Measurements from ENCODE around the gene APPL1.

Gene APPL1

GRCh38 chr3:57227204-57227929, at the start of gene APPL1:
APPL1 (plus strand) TSS chr3:57227729; CDS start chr3:57227884, 155 bp downstream.
- Histone ChIP-seq H3K9me3 (ENCODE audit: control insufficient read depth in 2 of 2, low read length in 2 of 2) (no peaks in the 10 kb centered on the region), H3K4me3 (ENCODE audit: low read length in 2 of 2) (peak within 1 kb of the TSS; percentile 89 to 98), H3K36me3 (ENCODE audit: control insufficient read depth in 2 of 2, insufficient read depth in 2 of 2, low read length in 2 of 2) (no peaks in the 10 kb centered on the region), H3K27ac (ENCODE audit: low read length) (peak within 1 kb of the TSS; percentile 79), H3K4me1 (ENCODE audit: control insufficient read depth, insufficient read depth, low read length) (peaks cover 9% of the 10 kb centered on the region), H3K9ac (ENCODE audit: low read length in 2 of 2) (peak within 1 kb of the TSS; percentile 81 to 91), H3K27me3 (ENCODE audit: control insufficient read depth in 1 of 2, insufficient read depth in 2 of 2, low read length in 2 of 2) (no peaks in the 10 kb centered on the region)

GRCh38 chr3:57179580-57180410, 47.7 kb upstream of the APPL1 start:
- Histone ChIP-seq H3K27ac (ENCODE audit: low read length) (no peak overlapping the region), H3K4me3 (ENCODE audit: low read length in 2 of 2) (no peak overlapping the region), H3K9ac (ENCODE audit: low read length in 2 of 2) (no peak overlapping the region), H3K36me3 (ENCODE audit: control insufficient read depth in 2 of 2, insufficient read depth in 2 of 2, low read length in 2 of 2) (no peaks in the 10 kb centered on the region), H3K27me3 (ENCODE audit: control insufficient read depth in 1 of 2, insufficient read depth in 2 of 2, low read length in 2 of 2) (no peaks in the 10 kb centered on the region), H3K9me3 (ENCODE audit: control insufficient read depth in 2 of 2, low read length in 2 of 2) (no peaks in the 10 kb centered on the region), H3K4me1 (ENCODE audit: control insufficient read depth, insufficient read depth, low read length) (no peaks in the 10 kb centered on the region)

GRCh38 chr3:57184526-57184925, 43.0 kb upstream of the APPL1 start:
- no peak overlapping the region for H3K9ac ChIP-seq (ENCODE audit: low read length in 2 of 2)
- H3K4me3 ChIP-seq (ENCODE audit: low read length in 2 of 2), result no peak overlapping the region
- H3K4me1 ChIP-seq (ENCODE audit: control insufficient read depth, insufficient read depth, low read length), result no peaks in the 10 kb centered on the region
- H3K27me3 ChIP-seq (ENCODE audit: control insufficient read depth in 1 of 2, insufficient read depth in 2 of 2, low read length in 2 of 2), result no peaks in the 10 kb centered on the region
- no peaks in the 10 kb centered on the region for H3K9me3 ChIP-seq (ENCODE audit: control insufficient read depth in 2 of 2, low read length in 2 of 2)
- no peaks in the 10 kb centered on the region for H3K36me3 ChIP-seq (ENCODE audit: control insufficient read depth in 2 of 2, insufficient read depth in 2 of 2, low read length in 2 of 2)
- H3K27ac ChIP-seq (ENCODE audit: low read length), result no peak overlapping the region

- H3K9me3 ChIP-seq (ENCODE audit: control insufficient read depth in 2 of 2, low read length in 2 of 2), result no peaks in the 10 kb centered on the region
- no peak overlapping the region for H3K4me3 ChIP-seq (ENCODE audit: low read length in 2 of 2)
- H3K9ac ChIP-seq (ENCODE audit: low read length in 2 of 2), result no peak overlapping the region
- H3K27me3 ChIP-seq (ENCODE audit: control insufficient read depth in 1 of 2, insufficient read depth in 2 of 2, low read length in 2 of 2), result no peaks in the 10 kb centered on the region
- H3K27ac ChIP-seq (ENCODE audit: low read length), result no peak overlapping the region
- H3K36me3 ChIP-seq (ENCODE audit: control insufficient read depth in 2 of 2, insufficient read depth in 2 of 2, low read length in 2 of 2), result no peaks in the 10 kb centered on the region
- H3K4me1 ChIP-seq (ENCODE audit: control insufficient read depth, insufficient read depth, low read length), result no peaks in the 10 kb centered on the region
Measured at GRCh38 chr3:57192028-57192427, 35.5 kb upstream of the APPL1 start.

- Histone ChIP-seq H3K27ac (ENCODE audit: low read length) (no peak overlapping the region), H3K4me1 (ENCODE audit: control insufficient read depth, insufficient read depth, low read length) (no peaks in the 10 kb centered on the region), H3K4me3 (ENCODE audit: low read length in 2 of 2) (no peak overlapping the region), H3K9ac (ENCODE audit: low read length in 2 of 2) (no peak overlapping the region), H3K36me3 (ENCODE audit: control insufficient read depth in 2 of 2, insufficient read depth in 2 of 2, low read length in 2 of 2) (no peaks in the 10 kb centered on the region), H3K27me3 (ENCODE audit: control insufficient read depth in 1 of 2, insufficient read depth in 2 of 2, low read length in 2 of 2) (no peaks in the 10 kb centered on the region), H3K9me3 (ENCODE audit: control insufficient read depth in 2 of 2, low read length in 2 of 2) (no peaks in the 10 kb centered on the region)
Measured at GRCh38 chr3:57194641-57195040, 32.9 kb upstream of the APPL1 start.

- Histone ChIP-seq H3K4me3 (ENCODE audit: low read length in 2 of 2) (no peak within 1 kb of the TSS), H3K9ac (ENCODE audit: low read length in 2 of 2) (no peak within 1 kb of the TSS), H3K36me3 (ENCODE audit: control insufficient read depth in 2 of 2, insufficient read depth in 2 of 2, low read length in 2 of 2) (no peaks in the 10 kb centered on the region), H3K27ac (ENCODE audit: low read length) (no peak within 1 kb of the TSS), H3K27me3 (ENCODE audit: control insufficient read depth in 1 of 2, insufficient read depth in 2 of 2, low read length in 2 of 2) (no peaks in the 10 kb centered on the region), H3K4me1 (ENCODE audit: control insufficient read depth, insufficient read depth, low read length) (no peaks in the 10 kb centered on the region), H3K9me3 (ENCODE audit: control insufficient read depth in 2 of 2, low read length in 2 of 2) (no peaks in the 10 kb centered on the region)
Measured at GRCh38 chr3:57199895-57200297, 27.6 kb upstream of the APPL1 start, which contains the start of gene HESX1. HESX1 (minus strand) TSS chr3:57199978; CDS start chr3:57199918, 60 bp downstream.

GRCh38 chr3:57206423-57206822, 21.1 kb upstream of the APPL1 start:
- no peaks in the 10 kb centered on the region for H3K27me3 ChIP-seq (ENCODE audit: control insufficient read depth in 1 of 2, insufficient read depth in 2 of 2, low read length in 2 of 2)
- no peak overlapping the region for H3K27ac ChIP-seq (ENCODE audit: low read length)
- H3K36me3 ChIP-seq (ENCODE audit: control insufficient read depth in 2 of 2, insufficient read depth in 2 of 2, low read length in 2 of 2), result no peaks in the 10 kb centered on the region
- no peaks in the 10 kb centered on the region for H3K9me3 ChIP-seq (ENCODE audit: control insufficient read depth in 2 of 2, low read length in 2 of 2)
- H3K4me1 ChIP-seq (ENCODE audit: control insufficient read depth, insufficient read depth, low read length), result no peaks in the 10 kb centered on the region
- no peak overlapping the region for H3K9ac ChIP-seq (ENCODE audit: low read length in 2 of 2)
- no peak overlapping the region for H3K4me3 ChIP-seq (ENCODE audit: low read length in 2 of 2)

- H3K9me3 ChIP-seq (ENCODE audit: control insufficient read depth in 2 of 2, low read length in 2 of 2), result no peaks in the 10 kb centered on the region
- H3K4me1 ChIP-seq (ENCODE audit: control insufficient read depth, insufficient read depth, low read length), result peaks cover 1% of the 10 kb centered on the region
- no peak overlapping the region for H3K9ac ChIP-seq (ENCODE audit: low read length in 2 of 2)
- H3K27me3 ChIP-seq (ENCODE audit: control insufficient read depth in 1 of 2, insufficient read depth in 2 of 2, low read length in 2 of 2), result no peaks in the 10 kb centered on the region
- no peak overlapping the region for H3K27ac ChIP-seq (ENCODE audit: low read length)
- H3K36me3 ChIP-seq (ENCODE audit: control insufficient read depth in 2 of 2, insufficient read depth in 2 of 2, low read length in 2 of 2), result no peaks in the 10 kb centered on the region
- H3K4me3 ChIP-seq (ENCODE audit: low read length in 2 of 2), result no peak overlapping the region
Measured at GRCh38 chr3:57221883-57222282, 5.6 kb upstream of the APPL1 start.

- no peaks in the 10 kb centered on the region for H3K36me3 ChIP-seq (ENCODE audit: control insufficient read depth in 2 of 2, insufficient read depth in 2 of 2, low read length in 2 of 2)
- H3K4me3 ChIP-seq (ENCODE audit: low read length in 2 of 2), result no peak overlapping the region
- H3K27ac ChIP-seq (ENCODE audit: low read length), result no peak overlapping the region
- no peak overlapping the region for H3K9ac ChIP-seq (ENCODE audit: low read length in 2 of 2)
- peaks cover 9% of the 10 kb centered on the region for H3K4me1 ChIP-seq (ENCODE audit: control insufficient read depth, insufficient read depth, low read length)
- H3K9me3 ChIP-seq (ENCODE audit: control insufficient read depth in 2 of 2, low read length in 2 of 2), result no peaks in the 10 kb centered on the region
- no peaks in the 10 kb centered on the region for H3K27me3 ChIP-seq (ENCODE audit: control insufficient read depth in 1 of 2, insufficient read depth in 2 of 2, low read length in 2 of 2)
Measured at GRCh38 chr3:57224856-57225255, 2.7 kb upstream of the APPL1 start.

- H3K27ac ChIP-seq (ENCODE audit: low read length), result no peak overlapping the region
- H3K9me3 ChIP-seq (ENCODE audit: control insufficient read depth in 2 of 2, low read length in 2 of 2), result no peaks in the 10 kb centered on the region
- peaks cover 9% of the 10 kb centered on the region for H3K4me1 ChIP-seq (ENCODE audit: control insufficient read depth, insufficient read depth, low read length)
- H3K9ac ChIP-seq (ENCODE audit: low read length in 2 of 2), result no peak overlapping the region
- H3K4me3 ChIP-seq (ENCODE audit: low read length in 2 of 2), result no peak overlapping the region
- no peaks in the 10 kb centered on the region for H3K36me3 ChIP-seq (ENCODE audit: control insufficient read depth in 2 of 2, insufficient read depth in 2 of 2, low read length in 2 of 2)
- no peaks in the 10 kb centered on the region for H3K27me3 ChIP-seq (ENCODE audit: control insufficient read depth in 1 of 2, insufficient read depth in 2 of 2, low read length in 2 of 2)
Measured at GRCh38 chr3:57226176-57226575, 1.4 kb upstream of the APPL1 start.

All from stomach smooth muscle (tissue), 2 donors.